WERI-Rb-1 (cell line): ENCODE results near the gene TMEM272.

Experiments
- DNase-seq: peaks from one replicate; pipeline ENCODE4 v3.0.0-alpha.2; 2020
- H3K27ac ChIP-seq: fragments of 250-450 bp; sonication (Bioruptor Pico); 2 replicates; pipeline ENCODE4 v1.5.1; 2020; ENCODE audit warnings: mild to moderate bottlenecking, moderate library complexity
- H3K27me3 ChIP-seq: fragments of 250-450 bp; sonication (Bioruptor Pico); 2 replicates; pipeline ENCODE4 v1.5.1; 2021; ENCODE audit warnings: mild to moderate bottlenecking, low read depth, moderate library complexity; ENCODE audit not compliant: insufficient read depth, severe bottlenecking
- H3K36me3 ChIP-seq: fragments of 250-450 bp; sonication (Bioruptor Pico); 2 replicates; pipeline ENCODE4 v1.5.1; 2020; ENCODE audit warnings: mild to moderate bottlenecking, moderate library complexity
- H3K4me3 ChIP-seq: 2 replicates; pipeline ENCODE4 v1.5.1; 2011; ENCODE audit warnings: low read depth, mild to moderate bottlenecking, control low read depth, low read length
- H3K9me3 ChIP-seq: fragments of 250-450 bp; sonication (Bioruptor Pico); 2 replicates; pipeline ENCODE4 v1.5.1; 2021; ENCODE audit warnings: mild to moderate bottlenecking, moderate library complexity; ENCODE audit not compliant: severe bottlenecking
- CTCF ChIP-seq: IDR thresholded peaks from 2 replicates; pipeline ENCODE4 v1.5.1; 2011; ENCODE audit warnings: low read depth, mild to moderate bottlenecking, control low read depth, inconsistent platforms, low read length

Gene TMEM272

GRCh38 chr13:51784097-51784496, 60.9 kb downstream of the TMEM272 start:
- no peak overlapping the region for H3K4me3 ChIP-seq
- no peaks in the 10 kb centered on the region for H3K27me3 ChIP-seq
- no peaks in the 10 kb centered on the region for H3K36me3 ChIP-seq
- DNase-seq, result no peak
- no peak for TF ChIP-seq CTCF
- H3K9me3 ChIP-seq, result no peaks in the 10 kb centered on the region
- no peak overlapping the region for H3K27ac ChIP-seq

- no peak for DNase-seq
- no peaks in the 10 kb centered on the region for H3K27me3 ChIP-seq
- no peak for TF ChIP-seq CTCF
- H3K27ac ChIP-seq, result no peak overlapping the region
- H3K9me3 ChIP-seq, result no peaks in the 10 kb centered on the region
- H3K36me3 ChIP-seq, result no peaks in the 10 kb centered on the region
- H3K4me3 ChIP-seq, result no peak overlapping the region
Observed at GRCh38 chr13:51783428-51784094, 61.4 kb downstream of the TMEM272 start.

- H3K4me3 ChIP-seq, result no peak overlapping the region
- H3K36me3 ChIP-seq, result no peaks in the 10 kb centered on the region
- no peaks in the 10 kb centered on the region for H3K9me3 ChIP-seq
- DNase-seq, result no peak
- no peaks in the 10 kb centered on the region for H3K27me3 ChIP-seq
- H3K27ac ChIP-seq, result no peak overlapping the region
- no peak for TF ChIP-seq CTCF
Observed at GRCh38 chr13:51782026-51782710, 62.8 kb downstream of the TMEM272 start.

- Histone ChIP-seq H3K36me3 (no peaks in the 10 kb centered on the region), H3K27ac (no peak overlapping the region), H3K27me3 (no peaks in the 10 kb centered on the region), H3K4me3 (no peak overlapping the region), H3K9me3 (no peaks in the 10 kb centered on the region)
- peak; percentile 45 for TF ChIP-seq CTCF
- no peak for DNase-seq
Observed at GRCh38 chr13:51781246-51782022, 63.5 kb downstream of the TMEM272 start.

GRCh38 chr13:51780099-51780498, 64.9 kb downstream of the TMEM272 start:
- Histone ChIP-seq H3K9me3 (no peaks in the 10 kb centered on the region), H3K4me3 (no peak overlapping the region)
- no peak for TF ChIP-seq CTCF

More at GRCh38 chr13:51780099-51780498, 64.9 kb downstream of the TMEM272 start:
- no peaks in the 10 kb centered on the region for H3K36me3 ChIP-seq
- no peak overlapping the region for H3K27ac ChIP-seq
- no peaks in the 10 kb centered on the region for H3K27me3 ChIP-seq
- no peak for DNase-seq
